Measurements from ENCODE around the gene EXOC4.

DNA sequence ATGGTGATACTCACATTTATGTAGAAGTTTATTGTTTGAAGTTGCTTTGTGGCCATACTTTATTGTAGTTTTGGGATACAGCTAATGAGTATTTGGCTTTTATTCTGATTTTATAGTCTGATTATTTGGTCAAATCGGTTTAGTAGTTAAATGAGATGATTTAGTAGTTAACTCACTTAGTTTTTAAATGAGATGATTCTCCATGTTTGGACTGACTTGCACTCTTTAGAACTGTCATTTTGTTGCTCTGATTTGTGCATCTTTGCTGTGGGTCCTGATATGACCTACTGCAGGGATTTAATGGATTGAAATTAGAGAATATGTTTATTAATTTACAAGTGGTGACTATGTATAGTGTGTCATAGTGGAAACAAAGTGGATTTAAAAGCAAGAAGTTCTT is 44.2 kb downstream of the EXOC4 start:
- TF ChIP-seq, protein P1, sequence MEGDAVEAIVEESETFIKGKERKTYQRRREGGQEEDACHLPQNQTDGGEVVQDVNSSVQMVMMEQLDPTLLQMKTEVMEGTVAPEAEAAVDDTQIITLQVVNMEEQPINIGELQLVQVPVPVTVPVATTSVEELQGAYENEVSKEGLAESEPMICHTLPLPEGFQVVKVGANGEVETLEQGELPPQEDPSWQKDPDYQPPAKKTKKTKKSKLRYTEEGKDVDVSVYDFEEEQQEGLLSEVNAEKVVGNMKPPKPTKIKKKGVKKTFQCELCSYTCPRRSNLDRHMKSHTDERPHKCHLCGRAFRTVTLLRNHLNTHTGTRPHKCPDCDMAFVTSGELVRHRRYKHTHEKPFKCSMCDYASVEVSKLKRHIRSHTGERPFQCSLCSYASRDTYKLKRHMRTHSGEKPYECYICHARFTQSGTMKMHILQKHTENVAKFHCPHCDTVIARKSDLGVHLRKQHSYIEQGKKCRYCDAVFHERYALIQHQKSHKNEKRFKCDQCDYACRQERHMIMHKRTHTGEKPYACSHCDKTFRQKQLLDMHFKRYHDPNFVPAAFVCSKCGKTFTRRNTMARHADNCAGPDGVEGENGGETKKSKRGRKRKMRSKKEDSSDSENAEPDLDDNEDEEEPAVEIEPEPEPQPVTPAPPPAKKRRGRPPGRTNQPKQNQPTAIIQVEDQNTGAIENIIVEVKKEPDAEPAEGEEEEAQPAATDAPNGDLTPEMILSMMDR (IDR thresholded peaks at IDR 0.05): no peak
- TF ChIP-seq POLR2A (IDR thresholded peaks at IDR 0.05): no peak

All from lower leg skin (tissue), 3 donors.